Stimulated activated naive CD8-positive, alpha-beta T cell treated with anti-CD3 and anti-CD28 coated beads, Interleukin-15, Interleukin-2, amounts not matched to agents 100 U/mL and 50 U/mL, for 24 hours (primary cell): ENCODE results near the gene SYPL1.

Experiments
- ATAC-seq: fragments of 150-1000 bp; cut with Tn5 transposase; one replicate; pipeline ENCODE4 v1.10.0; 2021
- DNase-seq: peaks from one replicate; pipeline ENCODE4 v3.0.0; 2021

The SYPL1 gene

DNA sequence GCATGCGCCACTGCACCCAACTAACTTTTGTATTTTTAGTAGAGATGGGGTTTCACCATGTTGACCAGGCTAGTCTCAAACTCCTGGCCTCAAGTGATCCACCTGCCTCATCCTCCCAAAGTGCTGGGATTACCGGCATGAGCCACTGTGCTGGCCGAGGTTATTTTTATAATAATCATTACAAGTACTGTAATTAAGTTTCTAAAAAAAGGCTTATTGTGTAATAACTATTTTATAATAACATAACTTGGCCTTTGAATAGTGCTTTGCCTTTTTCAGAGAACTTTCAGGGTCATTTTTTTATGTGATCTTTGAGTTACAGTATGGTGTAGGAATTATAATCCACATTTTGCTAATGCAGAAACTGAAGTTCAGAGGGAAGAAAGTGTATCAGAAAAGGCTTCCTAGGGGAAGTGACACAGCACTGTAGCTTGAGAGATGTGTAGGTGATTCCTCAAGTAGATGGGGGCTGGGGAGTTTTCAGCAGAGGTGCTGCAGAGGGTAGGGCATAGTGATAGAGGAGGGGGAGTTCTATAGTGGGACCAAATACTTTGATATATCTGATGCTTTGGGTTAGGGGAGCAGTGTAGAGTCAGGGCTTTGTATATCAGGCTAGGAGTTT lies 9.2 kb upstream of the SYPL1 start:
- no peak for ATAC-seq

DNA sequence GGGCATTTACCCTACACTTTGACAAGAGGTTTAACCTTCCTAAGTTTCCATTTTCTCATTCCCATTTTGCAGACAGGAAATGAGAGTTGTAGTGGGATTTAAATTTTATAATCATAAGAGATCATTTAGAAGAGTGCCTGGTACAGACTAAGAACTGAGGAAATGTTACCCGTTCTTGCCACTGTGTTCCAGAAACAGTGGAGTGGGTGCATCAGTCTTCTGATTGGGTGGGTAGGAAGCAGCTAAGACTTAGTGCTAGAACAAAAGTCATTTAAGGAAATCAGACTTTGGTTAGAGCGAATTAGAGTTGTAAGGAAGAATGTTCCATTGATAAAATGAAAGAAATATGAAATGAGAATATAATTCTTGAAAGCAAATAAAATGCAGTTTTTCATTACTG lies 8.4 kb upstream of the SYPL1 start:
- DNase-seq: no peak
- no peak for ATAC-seq

More for the DNA sequence above, 9.2 kb upstream of the SYPL1 start:
- DNase-seq: no peak

DNA sequence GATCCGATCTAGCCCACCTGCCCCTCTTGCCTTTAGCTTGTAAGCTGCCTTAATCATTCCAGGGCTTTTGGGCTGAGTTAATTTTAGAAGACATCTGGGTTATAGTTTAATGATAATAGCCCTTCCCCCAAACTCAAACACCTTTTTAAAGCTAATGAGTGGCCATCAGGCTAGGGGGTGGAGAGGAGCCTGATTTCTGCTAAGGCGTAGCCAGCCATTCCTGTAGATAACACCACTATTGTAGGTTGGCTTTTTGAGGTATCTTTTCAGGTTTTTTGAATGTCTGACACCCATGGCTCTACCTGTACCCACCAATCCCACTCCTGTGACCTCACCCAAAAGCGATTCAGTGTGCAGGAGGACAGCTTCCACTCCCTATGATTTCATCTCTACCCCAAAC lies 7.6 kb upstream of the SYPL1 start:
- ATAC-seq (no peak), DNase-seq (no peak)

DNA sequence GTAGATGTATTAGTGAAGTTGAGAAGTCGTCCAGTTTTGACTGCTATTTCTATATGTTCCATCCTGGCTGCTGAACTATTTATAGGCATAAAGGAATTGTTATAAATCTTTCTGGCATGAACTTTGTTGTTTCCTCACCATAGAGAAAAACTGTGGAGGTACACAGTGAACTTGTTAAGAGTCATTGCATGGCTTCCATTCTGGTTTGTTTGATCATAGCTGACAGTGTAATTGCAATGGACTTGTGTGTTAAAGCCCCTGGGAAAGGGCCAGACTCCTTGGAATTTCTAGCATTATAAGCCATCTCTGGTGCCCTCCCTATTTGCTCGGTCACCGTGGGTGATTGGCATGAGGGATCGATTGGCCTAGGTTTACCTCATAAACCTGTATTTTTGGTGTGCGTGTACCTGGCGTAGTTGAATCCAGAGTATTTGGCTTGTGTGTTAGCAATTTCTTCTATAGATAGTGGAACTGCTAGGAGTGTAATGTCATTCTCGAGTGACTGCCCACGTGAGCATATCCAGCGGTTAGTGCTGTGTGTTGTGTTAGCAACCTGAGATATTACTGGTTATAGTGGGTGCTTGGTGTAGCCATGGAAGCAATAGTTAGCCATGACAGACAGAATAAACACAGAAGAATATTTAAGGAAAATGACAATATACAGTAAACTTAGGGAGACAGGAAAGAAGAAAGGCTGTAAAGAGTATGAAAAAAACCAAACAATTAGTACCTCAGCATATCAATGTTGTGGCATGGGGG lies 5.9 kb upstream of the SYPL1 start:
- DNase-seq (no peak), ATAC-seq (no peak)

DNA sequence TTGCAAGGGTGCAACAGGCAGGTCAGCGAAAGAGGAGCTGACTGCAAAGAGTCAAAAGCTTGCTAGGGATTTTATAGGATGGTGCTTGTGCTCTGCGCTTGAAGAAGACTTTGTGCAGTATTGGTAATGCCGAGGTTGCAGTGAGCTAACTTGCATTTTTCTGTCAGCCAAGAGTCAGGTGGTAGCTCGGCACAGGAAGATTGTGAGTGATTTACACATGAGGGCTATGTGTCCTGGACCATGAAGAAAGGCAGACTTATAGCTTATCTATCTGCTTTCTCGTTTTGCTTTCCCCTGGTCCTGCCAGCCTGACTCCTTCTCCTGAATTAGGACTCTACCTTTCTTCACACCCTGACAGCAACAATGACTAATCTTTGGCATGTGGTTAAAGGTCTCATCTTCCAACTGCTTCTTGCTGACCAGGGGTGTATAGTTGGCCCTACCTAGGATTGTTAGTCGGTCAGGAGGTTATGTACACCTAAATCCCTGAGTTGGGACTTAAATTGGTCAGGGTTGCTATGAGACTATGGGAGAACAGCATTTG lies 4.1 kb upstream of the SYPL1 start:
- ATAC-seq: no peak
- DNase-seq: no peak

DNA sequence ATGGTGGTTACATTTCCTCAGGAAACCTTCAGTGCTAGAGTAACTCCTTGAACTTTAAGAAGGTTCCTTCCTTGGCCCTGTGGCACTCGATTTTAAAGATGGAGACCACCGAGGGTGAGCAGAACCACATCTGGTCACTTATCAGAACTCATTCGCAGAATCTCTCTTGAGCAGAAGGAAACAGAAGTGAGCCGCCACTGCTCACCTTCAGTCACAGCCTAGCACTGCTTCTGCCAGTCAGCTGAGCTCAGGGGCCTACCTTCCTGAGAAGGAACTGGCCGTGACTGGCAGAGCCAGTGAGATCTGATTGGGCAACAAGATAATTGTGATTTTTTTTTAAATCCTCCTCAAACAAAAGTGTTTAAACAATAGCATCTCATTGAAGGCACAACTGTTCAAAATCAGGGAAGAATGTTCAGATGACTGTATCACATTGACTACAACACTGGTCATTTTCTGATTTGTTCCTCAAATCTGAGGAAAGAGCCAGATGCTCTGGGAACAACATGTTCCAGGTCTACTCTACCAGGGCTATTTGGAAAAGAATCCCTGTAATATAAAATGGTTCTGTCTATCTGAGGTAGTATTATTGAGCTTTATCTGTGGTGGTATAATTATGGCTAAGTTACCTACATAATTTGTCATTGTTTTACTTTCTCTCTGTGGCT lies 2.7 kb upstream of the SYPL1 start:
- ATAC-seq: no peak

DNA sequence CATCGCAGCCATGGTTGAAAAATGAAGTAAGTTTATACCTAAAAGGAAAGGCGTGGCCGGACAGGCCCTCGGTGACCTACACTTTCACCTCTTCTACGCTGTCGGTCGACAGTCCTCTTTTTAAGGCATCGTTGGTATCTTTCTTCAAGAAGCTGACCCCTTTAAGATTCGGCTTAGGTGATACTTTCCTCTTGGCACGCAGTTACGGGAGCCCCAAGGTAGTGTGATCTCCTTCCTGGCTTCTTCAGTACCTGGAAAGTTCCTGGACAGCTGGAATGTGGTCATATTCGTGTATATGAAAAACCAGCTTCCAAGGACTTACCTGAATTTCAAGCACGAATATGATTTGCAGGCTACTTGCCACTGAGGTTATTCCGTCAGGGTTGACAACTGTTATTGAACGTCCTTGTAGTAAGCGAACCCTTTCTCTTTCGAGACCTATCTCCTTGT lies 885 bp upstream of the SYPL1 start:
- ATAC-seq (no peak), DNase-seq (no peak)

More for the DNA sequence above, 2.7 kb upstream of the SYPL1 start:
- DNase-seq: peak; percentile 40

DNA sequence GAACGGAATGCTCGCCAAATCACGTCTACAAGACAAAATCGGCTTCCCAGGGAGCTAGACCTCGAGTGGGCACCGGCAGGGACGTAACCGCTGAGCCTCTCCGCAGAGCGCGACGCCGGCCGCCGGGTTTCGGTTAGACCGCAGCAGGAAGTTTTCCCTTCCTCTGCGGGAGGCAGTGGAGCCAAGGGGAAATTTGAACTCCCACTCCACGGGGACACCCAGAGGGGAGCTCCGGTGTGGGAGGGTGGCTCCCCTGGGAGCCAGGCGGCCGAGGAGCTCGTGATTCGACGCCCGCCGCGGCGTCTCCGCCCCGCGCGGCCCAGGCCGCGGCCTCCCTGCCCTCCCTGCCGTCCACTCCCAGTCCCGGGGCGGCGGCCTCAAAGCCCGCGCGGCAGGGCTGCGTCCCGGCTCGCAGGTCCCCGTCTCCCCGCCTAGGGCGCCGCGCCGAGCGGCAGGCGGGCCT lies 426 bp downstream of the SYPL1 start:
- DNase-seq (peak; percentile 69), ATAC-seq (peak; percentile 29)

DNA sequence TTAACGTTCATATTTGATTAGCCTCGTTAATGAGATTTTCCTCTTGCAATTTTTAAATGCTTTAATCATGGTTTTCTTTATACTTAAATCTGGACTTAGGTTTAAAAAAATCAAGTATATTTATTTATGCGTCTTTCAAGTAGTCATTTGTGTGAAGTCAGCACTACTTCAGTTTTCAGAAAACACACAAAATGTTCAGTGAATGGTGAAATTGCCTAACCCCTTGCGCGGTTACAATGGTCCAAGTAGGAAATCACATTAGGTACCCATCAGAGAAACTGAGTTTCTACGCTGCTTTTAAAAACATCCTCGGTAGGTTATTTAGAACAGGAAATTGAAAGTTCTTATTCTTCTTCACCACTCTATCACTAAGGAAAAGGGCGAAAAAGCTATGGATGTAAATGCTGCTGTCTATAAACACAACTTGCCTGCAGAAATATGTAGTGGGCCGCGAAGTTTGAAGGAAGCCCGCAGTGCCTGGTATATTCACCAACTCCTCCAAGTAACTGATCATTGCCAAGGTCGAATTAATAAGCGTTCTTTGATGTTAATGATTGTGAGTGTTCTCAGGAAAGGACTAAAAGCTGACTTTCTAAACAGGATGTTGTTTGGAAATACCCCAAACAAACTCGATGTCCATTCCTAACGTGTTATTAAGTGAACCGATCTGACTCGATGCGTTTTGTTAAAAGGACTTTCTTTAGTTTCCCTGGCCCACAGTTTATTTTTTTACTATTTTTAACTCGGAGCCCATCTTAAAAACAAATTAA lies 1.0 kb downstream of the SYPL1 start:
- ATAC-seq (no peak), DNase-seq (no peak)

DNA sequence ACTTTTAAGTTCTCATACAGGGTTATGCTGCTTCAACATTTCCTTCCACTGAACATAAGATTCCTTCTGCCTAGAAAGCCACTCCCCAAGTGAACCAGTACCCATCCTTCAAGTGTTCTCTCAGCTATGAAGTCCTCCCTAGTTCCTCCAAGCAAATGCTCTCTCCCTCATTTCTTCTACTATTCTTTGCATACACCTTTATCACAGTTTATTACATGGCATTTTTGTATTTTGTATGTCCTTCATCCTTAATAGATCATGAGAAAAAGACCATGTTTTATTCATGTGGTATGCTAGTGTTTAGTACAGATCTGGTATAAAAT lies 1.9 kb downstream of the SYPL1 start:
- ATAC-seq: no peak
- DNase-seq: no peak

DNA sequence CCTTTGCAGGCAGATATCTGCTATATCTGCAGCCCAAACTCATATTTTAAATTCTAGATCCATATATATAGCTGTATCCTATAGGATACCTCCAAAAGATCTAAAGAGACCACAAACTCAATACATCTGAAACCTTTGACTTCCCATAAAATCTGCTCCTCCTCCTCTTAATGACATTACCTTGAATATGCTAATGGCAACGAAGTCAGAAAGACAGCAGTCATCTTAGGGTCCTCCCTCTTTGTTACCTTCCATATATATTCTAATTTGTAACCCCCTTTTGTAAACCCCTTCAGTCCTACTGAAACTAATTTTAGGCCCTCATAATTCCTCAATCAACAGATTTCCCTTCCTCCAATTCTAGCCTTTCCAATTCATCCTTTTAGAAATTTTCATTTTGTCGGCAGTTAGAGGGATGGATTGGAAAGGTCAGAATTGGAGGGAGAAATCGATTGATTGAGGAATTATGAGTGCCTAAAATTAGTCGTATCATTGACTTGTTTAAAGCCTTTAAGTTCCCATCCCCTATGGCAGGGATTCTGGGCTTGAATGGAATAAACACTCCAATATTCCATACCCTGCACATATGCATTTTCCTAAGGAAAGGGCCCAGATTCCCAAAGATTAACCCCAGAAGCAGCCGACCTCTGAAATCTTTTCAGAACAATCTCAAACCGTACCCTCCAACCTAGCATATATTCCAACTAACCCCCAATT lies 2.4 kb downstream of the SYPL1 start:
- no peak for ATAC-seq
- DNase-seq: no peak

DNA sequence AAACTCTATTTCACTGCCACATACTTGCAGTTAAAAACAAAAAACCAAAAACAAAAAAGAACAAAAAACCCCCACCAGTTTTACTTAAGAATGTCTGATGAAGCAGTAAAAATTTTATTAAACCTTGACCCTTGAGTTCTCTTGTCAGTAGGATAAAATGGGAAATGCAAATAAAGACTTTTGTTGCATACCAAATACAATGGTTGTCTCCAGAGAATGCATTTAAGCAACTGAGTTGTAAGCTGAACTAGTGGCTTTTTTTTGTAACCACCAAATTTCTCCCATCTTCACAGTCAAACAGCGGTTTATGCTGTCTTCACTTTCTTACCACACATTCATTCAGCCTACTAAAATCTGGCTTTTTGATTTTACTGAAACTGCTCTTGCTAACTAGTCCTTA lies 3.1 kb downstream of the SYPL1 start:
- ATAC-seq: no peak
- DNase-seq: no peak

DNA sequence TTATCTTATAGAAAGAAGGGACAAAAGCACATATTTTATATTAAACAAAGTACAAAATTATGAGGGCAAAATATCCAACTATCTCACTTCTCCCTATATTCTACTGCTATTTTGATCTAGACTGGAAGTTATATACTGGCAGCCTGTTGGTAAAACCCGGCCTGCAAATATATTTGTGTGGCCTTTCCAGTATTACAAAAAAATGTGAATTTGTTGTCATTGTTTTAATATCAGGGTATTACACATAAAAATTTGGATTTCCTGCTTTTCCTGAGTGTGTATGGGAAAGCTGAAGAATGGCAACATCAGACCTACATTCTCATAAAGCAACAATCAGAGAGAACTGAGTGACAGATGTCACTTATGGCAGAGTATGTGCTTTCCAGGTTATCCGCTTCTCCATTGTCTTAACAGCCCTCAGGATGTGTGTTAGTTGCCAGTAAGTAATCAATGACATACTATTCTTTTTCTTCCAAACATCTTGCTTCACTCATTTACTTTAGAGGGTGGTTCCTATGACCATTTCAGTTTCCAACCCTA lies 7.3 kb downstream of the SYPL1 start:
- ATAC-seq (no peak), DNase-seq (no peak)

DNA sequence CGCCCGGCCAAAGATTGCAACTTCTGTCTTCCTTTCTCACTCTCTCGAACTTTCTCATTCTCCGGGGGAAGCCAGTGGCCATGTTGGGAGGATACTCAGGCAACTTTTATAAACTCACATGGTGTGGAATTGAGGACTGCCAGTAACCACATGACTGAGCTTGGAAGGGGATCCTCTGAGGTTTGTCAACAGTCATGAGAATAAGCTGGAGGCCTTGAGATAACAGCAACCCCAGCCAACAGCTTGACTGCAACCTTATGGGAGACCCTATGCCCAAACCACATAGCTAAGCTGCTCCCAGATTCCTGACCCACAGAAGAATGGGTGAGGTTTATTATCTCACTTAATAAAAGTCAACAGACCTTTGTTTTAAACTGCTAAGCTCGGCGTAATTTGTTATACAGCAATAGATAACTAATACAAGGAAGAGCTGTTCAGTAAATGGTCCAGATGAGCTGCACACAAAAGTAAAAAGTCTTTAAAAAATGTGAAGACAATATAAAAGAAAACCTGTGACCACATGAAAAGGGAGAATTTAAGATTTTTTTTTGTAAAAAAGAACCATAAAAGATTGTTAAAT lies 9.6 kb downstream of the SYPL1 start:
- DNase-seq: no peak
- ATAC-seq: no peak

DNA sequence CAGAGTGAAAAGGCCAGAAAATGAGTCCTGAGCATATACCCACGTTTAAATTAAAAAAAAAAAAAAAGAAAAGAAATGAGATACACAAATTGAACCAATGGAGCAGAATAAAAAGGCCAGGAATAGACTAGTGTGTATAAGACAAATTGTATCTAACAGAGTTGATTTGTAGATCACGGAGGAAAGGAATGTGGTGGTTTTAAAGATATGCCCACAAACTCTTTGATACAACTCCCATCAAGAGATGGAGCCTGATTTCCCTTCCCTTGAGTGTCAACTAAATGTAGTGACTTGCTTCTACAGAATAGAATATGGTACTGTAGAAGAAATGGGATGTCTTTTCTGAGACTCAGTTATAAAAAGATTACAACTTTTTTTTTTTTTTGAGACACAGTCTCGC lies 10.4 kb downstream of the SYPL1 start:
- ATAC-seq (no peak), DNase-seq (no peak)

DNA sequence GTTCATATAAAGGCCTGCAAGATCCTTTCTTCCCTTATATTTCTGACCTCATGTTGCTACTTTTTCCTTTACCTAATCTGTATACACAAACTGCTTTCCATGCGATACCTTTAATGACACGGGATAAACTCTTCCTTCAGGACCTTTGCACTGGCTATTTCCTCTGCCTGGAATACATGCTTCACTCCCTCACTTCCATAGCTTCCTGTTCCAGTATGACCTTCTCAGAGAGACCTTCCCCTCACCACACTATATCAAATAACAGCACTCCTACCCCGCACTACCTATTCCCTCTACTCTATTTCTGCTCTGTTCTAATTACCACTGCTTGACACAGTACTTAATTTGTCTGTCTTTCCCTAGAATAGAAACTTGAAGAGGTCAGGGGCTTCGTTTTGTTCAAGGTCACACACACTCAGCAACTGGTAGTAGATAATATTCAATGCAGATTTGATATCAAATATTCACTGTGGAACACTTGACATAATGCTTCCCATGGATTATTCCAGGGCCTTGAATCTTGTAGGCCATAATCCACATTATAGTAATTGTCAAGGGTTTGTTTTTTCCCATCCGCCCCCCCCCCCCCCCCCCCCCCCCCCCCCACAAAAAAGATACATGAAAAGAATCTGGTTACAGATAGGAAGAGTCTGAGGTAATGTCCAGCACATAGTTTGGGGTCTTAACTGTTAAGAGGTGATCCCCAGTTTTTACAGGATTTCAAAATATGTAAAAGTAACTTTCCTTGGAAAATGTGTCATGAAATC lies 11.1 kb downstream of the SYPL1 start:
- ATAC-seq: no peak

DNA sequence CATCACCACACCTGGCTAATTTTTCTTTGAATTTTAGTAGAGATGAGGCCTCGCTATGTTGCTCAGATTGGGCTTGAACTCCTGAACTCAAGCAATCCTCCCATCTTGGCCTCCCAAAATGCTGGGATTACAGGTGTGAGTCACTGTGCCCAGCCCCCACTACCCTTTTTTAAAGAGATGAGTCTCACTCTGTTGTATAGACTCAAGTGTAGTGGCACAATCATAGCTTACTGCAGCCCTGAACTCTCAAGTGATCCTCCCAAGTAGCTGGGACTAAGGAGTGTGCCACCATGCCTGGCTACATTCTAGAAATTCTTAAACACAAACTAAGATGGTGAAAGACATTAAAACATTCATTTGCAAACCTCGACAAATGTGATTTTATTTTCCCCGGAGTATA lies 12.6 kb downstream of the SYPL1 start:
- ATAC-seq: no peak
- no peak for DNase-seq

More for the DNA sequence above, 11.1 kb downstream of the SYPL1 start:
- DNase-seq: no peak

DNA sequence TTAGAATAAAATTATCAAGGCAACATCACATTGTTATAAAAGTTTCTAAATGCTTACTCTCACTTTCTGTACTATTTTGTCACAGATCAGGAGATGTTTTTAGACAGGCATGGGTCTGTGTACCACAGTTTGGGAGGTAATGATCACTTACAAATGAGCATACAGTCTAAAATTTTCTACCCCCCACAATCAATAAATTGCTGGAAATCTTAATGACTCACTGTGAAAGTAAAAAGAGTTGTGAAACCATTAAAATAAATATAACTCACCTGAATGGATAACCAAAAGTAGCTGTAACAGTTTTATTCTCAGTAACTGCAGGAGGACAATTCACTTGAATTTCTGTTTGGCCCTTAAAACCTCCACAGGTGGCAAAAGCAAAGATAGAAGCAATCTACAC lies 13.2 kb downstream of the SYPL1 start:
- ATAC-seq (no peak), DNase-seq (no peak)

DNA sequence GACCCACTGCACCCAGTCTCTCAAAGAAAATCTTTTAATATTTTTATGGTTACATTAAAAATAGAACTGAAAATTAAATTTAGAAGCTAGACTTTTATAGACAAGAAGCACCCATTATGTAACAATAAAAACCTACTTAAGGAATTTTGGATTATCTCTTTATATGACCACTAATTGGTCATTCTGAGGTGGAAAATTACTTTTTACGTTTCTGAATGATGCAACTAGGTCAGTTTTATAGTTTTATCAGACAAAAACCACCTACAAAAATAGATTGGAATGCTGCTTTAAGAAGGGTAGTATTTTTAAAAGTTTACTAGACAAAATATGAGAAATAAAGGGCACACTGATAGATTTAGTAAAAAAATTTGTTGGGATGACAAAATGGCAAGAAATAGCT lies 16.5 kb downstream of the SYPL1 start:
- ATAC-seq (no peak), DNase-seq (no peak)

DNA sequence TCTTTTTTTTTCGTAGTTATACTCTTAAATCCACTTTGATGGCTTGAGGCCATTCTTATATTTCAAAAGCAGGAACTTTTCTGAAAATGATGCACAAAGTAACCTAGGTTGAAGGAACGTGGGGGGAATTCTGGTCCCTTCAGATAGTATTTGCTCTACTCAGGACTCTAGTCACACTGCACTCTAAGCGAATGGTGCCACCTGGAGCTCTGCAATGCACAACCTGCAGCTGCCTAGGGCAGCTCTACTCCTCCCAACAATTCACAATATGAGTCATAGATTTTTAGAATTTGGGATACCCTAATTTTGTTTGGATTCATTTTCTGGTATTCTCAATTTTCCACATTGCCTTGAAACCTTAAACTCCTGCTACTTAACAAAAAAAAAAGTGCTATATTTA lies 17.3 kb downstream of the SYPL1 start:
- DNase-seq (no peak), ATAC-seq (no peak)
